Measurements from ENCODE around the gene COPZ1. TPM values are rescaled to one million over a fixed set of nuclear protein-coding genes. Genes with fewer than 3 reads are reported as not detected.

Gene COPZ1
- total and polyA plus RNA-seq, 9 of the 15 experiments (the other 6 are each of a cell fraction or from before 2014, with no cell fraction given): 137 to 487 (median 233) TPM

- TF ChIP-seq MGA (IDR thresholded peaks at IDR 0.05) (no peak), MEF2A (IDR thresholded peaks at IDR 0.05; ENCODE audit: control insufficient read depth, low read depth, low read length) (peak; percentile 68; the same call in 1 of the 2 replicates), SIRT6 (IDR thresholded peaks at IDR 0.05; ENCODE audit: low read depth, low read length) (no peak), HNRNPUL1 (IDR thresholded peaks at IDR 0.05; ENCODE audit: low read length) (no peak; the same call in 1 of the 2 replicates), POLR2AphosphoS2 (IDR thresholded peaks at IDR 0.05; ENCODE audit: low read length) (0 out of 2 replicates have a peak, but pooled peaks have one; percentile 32), BCOR (IDR thresholded peaks at IDR 0.05) (peak; percentile 87), TCF15 (CRISPR knock-in tag; IDR thresholded peaks at IDR 0.05) (no peak), ZNF592 (IDR thresholded peaks at IDR 0.05) (no peak), MAX (CRISPR knock-in tag; IDR thresholded peaks at IDR 0.05) (peak; percentile 90)
Observed at GRCh38 chr12:54304187-54304810, 20.6 kb upstream of the COPZ1 start (continued).
